Left ventricle myocardium inferior (tissue), 1 donor: ENCODE measurements around the gene SLC26A1. TPM values are rescaled to one million over a fixed set of nuclear protein-coding genes. Genes with fewer than 3 reads are reported as not detected.
"Not testable (repeated sequence)": the region's sequence is repeated elsewhere in the genome, so short reads cannot be mapped to it uniquely, and the experiment has no call there.

Experiments used
- DNase-seq: peaks from one replicate; pipeline ENCODE4 v3.0.0-alpha.2; 2020
- H3K27ac ChIP-seq: fragments of 200-600 bp; replicated peaks from 2 replicates; pipeline ENCODE4 v1.8.0; 2021
- H3K27me3 ChIP-seq: fragments of 200-600 bp; 2 replicates; pipeline ENCODE4 v1.8.0; 2021; ENCODE audit warnings: low read depth
- H3K36me3 ChIP-seq: fragments of 200-600 bp; 2 replicates; pipeline ENCODE4 v1.8.0; 2021
- H3K4me1 ChIP-seq: fragments of 200-600 bp; 2 replicates; pipeline ENCODE4 v1.8.0; 2021
- H3K4me3 ChIP-seq: fragments of 200-600 bp; 2 replicates; pipeline ENCODE4 v1.8.0; 2021; ENCODE audit warnings: mild to moderate bottlenecking, moderate library complexity
- H3K9me3 ChIP-seq: fragments of 200-600 bp; replicated peaks from 2 replicates; pipeline ENCODE4 v1.8.0; 2021
- intact Hi-C: fragments of 100-400 bp; cut with micrococcal nuclease; formaldehyde crosslinking; loops from one replicate; pipeline ENCODE4 v1.11.0; 2022
- total RNA-seq: library from RNA; stranded (reverse); fragmentation: NEBNext Ultra II Directional; extraction: Animal tissue kit (Norgen Biotek cat#: 25700); gene quantifications from one replicate; pipeline ENCODE4 v1.2.1, GENCODE V29; 2021
- TF ChIP-seq, protein P1 (sequence below): fragments of 200-600 bp; IDR thresholded peaks from 2 replicates; pipeline ENCODE4 v1.8.0; 2021; ENCODE audit warnings: antibody characterized with exemption, mild to moderate bottlenecking, borderline replicate concordance
- donor health status: DM: no; HTN: yes; CAD: no; lungs with severe emphysema.

Gene SLC26A1
- total RNA-seq, 1 donor from 2014 or later = not detected

DNA sequence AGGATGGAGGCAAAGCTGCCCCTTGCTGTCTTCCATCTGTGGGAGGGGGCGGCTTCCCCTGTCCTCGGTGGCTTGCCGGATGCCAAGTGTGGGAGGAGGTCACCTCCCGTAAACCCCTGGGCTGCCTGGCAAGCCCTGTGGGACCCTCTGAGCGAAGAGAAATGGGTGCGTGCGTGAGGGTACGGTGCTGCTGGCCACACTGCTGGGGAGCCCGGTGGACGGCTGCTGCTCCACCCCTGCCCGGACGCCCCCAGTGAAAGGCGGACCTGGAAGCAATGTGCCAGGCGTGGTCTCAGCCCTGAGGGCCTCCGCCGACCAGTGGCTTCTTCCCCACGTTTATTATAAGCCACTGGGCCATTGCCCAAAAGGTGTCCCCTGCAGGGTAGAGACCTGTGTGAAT, 10.9 kb downstream of the SLC26A1 start:
- Histone ChIP-seq H3K4me3 (no peak overlapping the region), H3K36me3 (no peaks in the 10 kb centered on the region), H3K9me3 (no peaks in the 10 kb centered on the region), H3K27me3 (no peaks in the 10 kb centered on the region), H3K27ac (no peak overlapping the region), H3K4me1 (peaks cover 26% of the 10 kb centered on the region)
- TF ChIP-seq, protein P1, sequence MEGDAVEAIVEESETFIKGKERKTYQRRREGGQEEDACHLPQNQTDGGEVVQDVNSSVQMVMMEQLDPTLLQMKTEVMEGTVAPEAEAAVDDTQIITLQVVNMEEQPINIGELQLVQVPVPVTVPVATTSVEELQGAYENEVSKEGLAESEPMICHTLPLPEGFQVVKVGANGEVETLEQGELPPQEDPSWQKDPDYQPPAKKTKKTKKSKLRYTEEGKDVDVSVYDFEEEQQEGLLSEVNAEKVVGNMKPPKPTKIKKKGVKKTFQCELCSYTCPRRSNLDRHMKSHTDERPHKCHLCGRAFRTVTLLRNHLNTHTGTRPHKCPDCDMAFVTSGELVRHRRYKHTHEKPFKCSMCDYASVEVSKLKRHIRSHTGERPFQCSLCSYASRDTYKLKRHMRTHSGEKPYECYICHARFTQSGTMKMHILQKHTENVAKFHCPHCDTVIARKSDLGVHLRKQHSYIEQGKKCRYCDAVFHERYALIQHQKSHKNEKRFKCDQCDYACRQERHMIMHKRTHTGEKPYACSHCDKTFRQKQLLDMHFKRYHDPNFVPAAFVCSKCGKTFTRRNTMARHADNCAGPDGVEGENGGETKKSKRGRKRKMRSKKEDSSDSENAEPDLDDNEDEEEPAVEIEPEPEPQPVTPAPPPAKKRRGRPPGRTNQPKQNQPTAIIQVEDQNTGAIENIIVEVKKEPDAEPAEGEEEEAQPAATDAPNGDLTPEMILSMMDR = no peak
- DNase-seq = no peak
- intact Hi-C loops = no loop called here

DNA sequence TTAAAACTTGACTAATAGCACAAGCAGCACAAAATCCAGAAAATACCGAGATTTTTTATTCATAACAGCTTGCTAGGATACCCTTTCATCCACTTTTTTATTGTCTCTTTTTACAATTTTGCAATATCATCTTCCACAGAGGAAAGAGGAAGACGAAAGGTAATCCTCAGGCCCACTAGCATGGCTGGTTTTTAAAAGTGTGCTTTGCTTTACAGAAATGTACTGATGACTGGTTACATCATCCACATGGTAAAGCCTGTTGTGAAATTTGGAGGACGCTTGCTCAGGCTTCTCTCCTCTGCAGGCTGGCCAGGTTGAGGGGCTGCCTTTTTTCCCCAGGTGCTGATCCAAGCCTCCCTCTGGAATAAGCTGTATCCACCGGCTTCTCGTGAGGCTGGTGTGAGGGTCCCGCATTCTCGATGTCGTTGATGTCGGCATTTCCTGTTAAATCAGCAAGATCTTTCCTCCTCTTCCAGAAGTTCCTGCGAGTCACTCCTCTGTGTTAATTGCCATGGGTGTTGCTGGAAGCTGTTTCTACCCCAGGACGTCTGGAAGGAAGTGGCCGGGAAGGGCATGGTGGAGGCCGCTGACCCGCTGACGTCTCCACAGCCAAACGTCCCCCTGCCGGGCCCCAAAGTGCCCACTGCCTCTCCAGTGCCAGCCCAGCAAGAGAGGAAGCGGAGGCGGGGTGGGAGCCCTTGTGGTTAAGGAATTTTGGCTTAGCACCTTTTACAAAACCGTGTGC, 14.1 kb downstream of the SLC26A1 start:
- H3K27ac ChIP-seq = no peak overlapping the region
- peaks cover under 1% of the 10 kb centered on the region for H3K4me1 ChIP-seq
- TF ChIP-seq, protein P1 = no peak
- H3K9me3 ChIP-seq = no peaks in the 10 kb centered on the region
- no peaks in the 10 kb centered on the region for H3K27me3 ChIP-seq
- no peak for DNase-seq
- intact Hi-C loops = no loop called here
- H3K36me3 ChIP-seq = no peaks in the 10 kb centered on the region
- H3K4me3 ChIP-seq = no peak overlapping the region

DNA sequence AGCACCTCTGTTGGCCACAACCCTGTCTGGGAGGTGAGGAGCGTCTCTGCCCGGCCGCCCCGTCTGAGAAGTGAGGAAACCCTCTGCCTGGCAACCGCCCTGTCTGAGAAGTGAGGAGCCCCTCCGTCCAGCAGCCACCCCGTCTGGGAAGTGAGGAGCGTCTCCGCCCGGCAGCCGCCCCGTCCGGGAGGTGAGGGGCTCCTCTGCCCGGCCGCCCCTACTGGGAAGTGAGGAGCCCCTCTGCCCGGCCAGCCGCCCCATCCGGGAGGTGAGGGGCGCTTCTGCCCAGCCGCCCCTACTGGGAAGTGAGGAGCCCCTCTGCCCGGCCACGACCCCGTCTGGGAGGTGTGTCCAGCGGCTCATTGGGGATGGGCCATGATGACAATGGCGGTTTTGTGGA, 17.2 kb downstream of the SLC26A1 start:
- peaks cover 27% of the 10 kb centered on the region for H3K4me1 ChIP-seq
- intact Hi-C loops, DNase-seq, H3K36me3 ChIP-seq, H3K9me3 ChIP-seq, H3K27ac ChIP-seq, H3K4me3 ChIP-seq, H3K27me3 ChIP-seq: not testable (repeated sequence)

DNA sequence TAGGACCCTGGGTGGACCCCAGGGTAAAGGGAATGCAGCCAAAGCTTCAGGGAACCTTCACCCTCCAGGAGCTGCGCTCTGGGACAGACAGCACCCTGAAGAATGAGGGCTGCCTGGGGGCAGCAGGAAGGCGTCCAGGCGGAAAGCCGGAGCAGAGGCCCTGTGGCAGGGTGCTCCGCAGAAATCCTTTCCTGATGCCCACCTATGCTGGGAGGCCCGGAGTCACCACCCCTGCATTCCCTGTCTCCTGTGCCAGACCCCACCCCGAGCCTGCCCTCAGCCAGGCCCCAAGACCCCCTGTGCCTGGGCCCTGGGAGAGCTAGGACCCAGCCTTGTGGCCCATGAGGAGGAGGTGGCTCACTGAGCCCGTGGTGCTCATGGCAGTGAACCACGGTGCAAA, 18.5 kb downstream of the SLC26A1 start:
- no peak for DNase-seq
- intact Hi-C loops = no loop called here
- no peaks in the 10 kb centered on the region for H3K36me3 ChIP-seq

DNA sequence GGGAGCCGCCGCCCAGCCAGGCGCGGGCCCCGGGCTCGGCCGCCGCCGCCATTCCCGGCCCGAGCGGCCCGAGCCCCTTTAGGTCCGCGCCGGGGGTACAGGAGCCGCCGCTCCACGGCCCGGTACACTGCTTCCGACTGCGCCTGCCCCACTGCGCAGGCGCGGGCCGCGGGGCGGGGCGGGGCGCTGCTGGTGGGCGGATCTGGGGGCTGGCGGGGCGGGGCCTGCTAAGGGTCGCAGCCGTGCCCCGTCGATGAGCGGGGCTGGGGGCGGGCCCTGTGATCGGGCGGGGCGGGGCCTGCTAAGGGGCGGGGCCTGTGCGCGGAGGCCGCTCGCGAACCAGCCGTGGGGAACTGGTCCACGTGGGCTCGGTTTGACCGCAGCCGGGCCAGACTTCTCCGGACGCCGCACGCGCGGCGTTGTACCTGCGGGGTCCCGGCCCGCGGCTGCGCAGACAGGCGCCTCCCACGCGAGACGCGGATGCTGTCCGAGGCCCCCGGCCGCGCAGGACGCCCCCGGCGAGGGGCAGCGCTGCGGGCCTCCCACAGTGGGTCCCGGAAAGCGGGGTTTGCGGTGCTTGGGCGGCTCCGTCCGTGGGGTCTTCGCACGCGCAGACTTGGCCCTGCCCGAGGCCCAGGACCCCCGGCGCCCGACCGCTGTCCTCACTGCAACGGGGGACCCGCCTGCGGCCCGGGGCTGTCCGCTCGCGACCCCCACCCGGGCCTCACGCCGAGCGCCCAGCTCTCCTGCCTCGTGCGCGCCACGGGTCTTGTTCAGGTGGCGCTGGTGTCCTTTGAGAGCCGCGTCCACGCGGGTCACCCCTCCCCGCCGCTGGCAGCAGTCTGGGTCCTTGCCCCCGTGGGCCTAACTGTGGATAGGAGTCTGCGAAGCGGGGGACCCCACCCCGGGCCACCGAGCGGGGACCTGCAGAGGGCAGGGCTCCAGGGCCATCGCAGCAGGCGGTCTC, 19.5 kb downstream of the SLC26A1 start, which contains the start of gene DGKQ:
TSS of gene DGKQ (minus strand) at position 139 of the 967 bp plus-strand sequence. CDS start at position 52, 87 bp downstream.
- H3K27ac ChIP-seq = no peak within 1 kb of the TSS
- peaks cover 29% of the 10 kb centered on the region for H3K4me1 ChIP-seq
- H3K36me3 ChIP-seq = no peaks in the 10 kb centered on the region
- H3K4me3 ChIP-seq = peak within 1 kb of the TSS; percentile 90
- peak; percentile 90 for DNase-seq
- H3K9me3 ChIP-seq = no peaks in the 10 kb centered on the region
- peaks cover 1% of the 10 kb centered on the region for H3K27me3 ChIP-seq
- intact Hi-C loops = no loop called here
- TF ChIP-seq, protein P1 = no peak

More for the DNA sequence above, 18.5 kb downstream of the SLC26A1 start:
- H3K27ac ChIP-seq = no peak overlapping the region
- H3K4me3 ChIP-seq = no peak overlapping the region
- H3K9me3 ChIP-seq = no peaks in the 10 kb centered on the region
- TF ChIP-seq, protein P1 = no peak
- no peaks in the 10 kb centered on the region for H3K27me3 ChIP-seq
- H3K4me1 ChIP-seq = peaks cover 29% of the 10 kb centered on the region
